Posterior vena cava (tissue), 2 donors: Measurements from ENCODE around the gene SGCD. TPM values are rescaled to one million over a fixed set of nuclear protein-coding genes. Genes with fewer than 3 reads are reported as not detected.
"Not testable (repeated sequence)": the region's sequence is repeated elsewhere in the genome, so short reads cannot be mapped to it uniquely, and the experiment has no call there.

Experiments
- DNase-seq: peaks from one replicate; pipeline ENCODE4 v3.0.0-alpha.2; 2020; ENCODE audit warnings: low spot score
- intact Hi-C, 2 donors: fragments of 100-400 bp; cut with DNase I; formaldehyde crosslinking; loops; one replicate each; pipeline versions ENCODE4 v1.14.1 to v1.14.2; 2022 to 2023
- total RNA-seq, 2 donors: library from RNA; stranded (reverse); fragmentation: NEBNext Ultra II Directional; extraction: Animal tissue kit (Norgen Biotek cat#: 25700); gene quantifications; one replicate each; pipeline ENCODE4 v1.2.1, GENCODE V29; 2021
- donor health status: DM: yes; HTN: yes; CAD: no.
- donor health status: DM: yes; HTN: yes; CAD: no.

SGCD gene
- total RNA-seq, 2 donors from 2014 or later, result 31.2 to 56.3 TPM

DNA sequence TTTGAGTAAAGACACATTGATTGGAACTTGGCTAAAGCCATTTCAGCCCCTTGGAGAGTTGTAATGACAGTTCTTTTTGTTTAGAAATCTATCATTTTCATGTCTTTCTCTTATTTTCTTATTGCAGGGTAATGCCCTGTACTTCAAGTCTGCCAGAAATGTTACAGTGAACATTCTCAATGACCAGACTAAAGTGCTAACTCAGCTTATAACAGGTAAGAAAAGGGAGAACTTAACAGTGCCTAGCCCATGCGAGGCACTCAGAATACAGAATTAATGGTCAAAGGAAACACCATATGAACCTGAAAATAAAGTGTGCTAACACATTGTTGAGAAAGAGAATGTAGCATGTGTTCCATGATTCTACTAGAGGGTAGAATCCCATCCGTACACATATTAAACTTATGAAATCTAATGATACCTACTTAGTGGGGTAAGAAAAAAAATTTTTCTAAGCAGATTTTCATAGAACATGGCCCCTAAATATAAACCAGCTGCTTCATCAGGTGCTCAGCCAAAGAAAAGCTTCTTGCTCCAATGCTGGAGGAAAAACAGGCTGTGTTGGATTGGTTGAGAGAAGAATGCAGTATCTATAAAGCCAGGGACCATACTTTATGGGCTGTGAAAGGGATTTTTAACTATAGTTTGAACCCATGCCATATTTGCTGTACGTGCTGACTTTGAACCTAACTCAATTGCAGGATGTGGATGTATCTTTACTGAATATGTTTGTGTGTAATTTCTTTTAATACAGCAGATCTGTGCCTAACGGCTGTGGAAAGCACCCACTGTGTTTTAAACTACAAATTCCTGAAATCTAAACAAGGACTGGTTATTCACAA lies 262.4 kb downstream of the SGCD start:
- DNase-seq, result no peak
- intact Hi-C loops, result loop anchor here in 1 of 2 donors (10.0 kb wide), 1 partner anchor 255 kb away; no protein-coding TSS in a partner anchor

- intact Hi-C loops, result loop anchor here in 1 of 2 donors (10.0 kb wide), 1 partner anchor 255 kb away; no protein-coding TSS in a partner anchor
- no peak for DNase-seq
Observed at GRCh38 chr5:156589946-156590216, 262.9 kb downstream of the SGCD start.

GRCh38 chr5:156590978-156591377 lies 264.0 kb downstream of the SGCD start:
- intact Hi-C loops, result no loop called here
- DNase-seq, result no peak

DNA sequence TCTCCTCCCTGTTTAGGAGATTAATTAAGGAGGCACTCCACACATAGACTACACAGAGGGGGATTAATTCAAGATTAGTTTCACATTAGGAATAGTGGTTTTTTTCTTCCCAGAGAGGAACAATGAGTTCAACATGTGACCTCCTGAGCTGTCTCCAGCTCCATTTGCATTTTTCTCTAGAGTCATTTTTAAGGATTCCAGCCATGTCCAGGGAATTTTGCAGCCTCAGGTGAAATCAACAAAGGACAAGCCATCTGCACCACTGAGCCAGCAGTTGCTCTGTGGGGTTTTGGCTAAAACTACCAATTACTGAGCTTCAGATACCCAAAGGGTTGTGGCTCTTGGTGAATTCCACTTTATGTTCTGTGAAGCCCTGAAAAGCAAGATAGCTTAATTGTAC lies 264.7 kb downstream of the SGCD start:
- DNase-seq, result no peak
- intact Hi-C loops, result no loop called here

- intact Hi-C loops, result no loop called here
- DNase-seq, result no peak
Observed at GRCh38 chr5:156593546-156593945, 266.6 kb downstream of the SGCD start.

GRCh38 chr5:156594406-156594805 lies 267.4 kb downstream of the SGCD start:
- intact Hi-C loops, result no loop called here
- DNase-seq, result no peak

GRCh38 chr5:156595132-156595787 lies 268.3 kb downstream of the SGCD start:
- intact Hi-C loops, result no loop called here
- DNase-seq, result no peak

- intact Hi-C loops, result no loop called here
- no peak for DNase-seq
Observed at GRCh38 chr5:156597276-156597675, 270.3 kb downstream of the SGCD start.

DNA sequence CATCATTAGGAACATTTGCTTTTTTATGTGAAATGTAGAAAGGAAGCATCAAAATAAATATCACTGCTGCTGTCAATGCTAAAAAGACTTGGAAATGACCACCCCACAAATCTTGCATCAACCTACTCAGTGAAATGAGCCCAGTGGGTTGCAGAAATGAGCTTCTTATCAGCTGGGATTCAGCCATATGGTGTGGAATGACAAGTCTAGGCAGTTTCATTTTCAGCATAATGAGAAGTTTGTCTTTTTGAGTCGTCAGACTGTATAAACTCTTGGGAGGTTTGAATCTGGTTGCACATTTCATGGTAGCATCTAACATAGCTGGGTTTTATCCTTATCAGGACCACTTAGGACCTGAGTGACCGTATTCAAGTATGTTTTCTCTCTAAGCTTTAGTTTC lies 272.0 kb downstream of the SGCD start:
- no peak for DNase-seq
- intact Hi-C loops, result no loop called here

- DNase-seq, result peak; percentile 78
- intact Hi-C loops, result not testable (repeated sequence)
Observed at GRCh38 chr5:156610582-156610981, 283.6 kb downstream of the SGCD start.

GRCh38 chr5:156615901-156616300 lies 288.9 kb downstream of the SGCD start:
- no peak for DNase-seq

GRCh38 chr5:156617426-156617825 lies 290.5 kb downstream of the SGCD start:
- intact Hi-C loops, result no loop called here
- no peak for DNase-seq

More at GRCh38 chr5:156615901-156616300, 288.9 kb downstream of the SGCD start:
- intact Hi-C loops, result no loop called here

DNA sequence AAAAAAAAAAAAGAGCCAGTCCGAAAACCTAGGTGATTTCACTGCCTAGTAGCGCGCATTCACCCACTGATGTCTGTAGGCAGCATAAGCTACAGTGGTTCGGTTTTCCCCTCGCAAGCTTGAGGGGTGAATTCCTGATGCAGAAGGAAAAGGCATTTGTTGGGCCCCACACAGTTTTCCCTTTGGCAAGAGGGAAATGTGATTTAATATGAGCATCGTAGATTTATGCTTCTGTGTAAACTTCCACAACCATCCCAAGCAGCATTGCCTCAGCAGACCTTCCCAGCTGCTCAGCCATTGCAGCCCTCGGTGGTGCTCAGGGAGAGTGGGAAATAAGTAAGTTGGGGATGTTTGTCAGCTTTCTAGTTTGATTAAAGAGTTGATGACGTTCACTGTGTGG lies 291.6 kb downstream of the SGCD start:
- intact Hi-C loops, result no loop called here
- no peak for DNase-seq

DNA sequence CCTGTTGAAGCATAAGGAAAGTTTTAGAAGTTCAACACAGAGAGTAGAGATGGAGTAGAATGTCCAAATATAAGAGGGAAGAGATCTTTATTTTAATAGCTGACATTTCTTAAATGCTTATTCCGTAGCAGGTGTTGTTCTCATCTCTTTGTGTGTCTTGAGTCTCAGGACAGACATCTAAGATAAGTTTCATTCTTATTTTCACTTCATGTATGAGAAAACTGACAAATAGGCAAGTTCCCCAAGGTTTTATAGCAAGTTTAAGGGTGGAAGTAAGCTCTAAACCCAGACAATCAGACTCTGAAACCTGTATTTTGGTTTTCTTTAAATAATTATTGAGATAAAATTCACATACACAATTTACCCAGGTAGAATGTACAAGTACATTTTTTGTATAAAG lies 294.8 kb downstream of the SGCD start:
- intact Hi-C loops, result no loop called here
- no peak for DNase-seq

GRCh38 chr5:156623381-156624040 lies 296.5 kb downstream of the SGCD start:
- no peak for DNase-seq
- intact Hi-C loops, result no loop called here

- intact Hi-C loops, result no loop called here
- DNase-seq, result no peak
Observed at GRCh38 chr5:156624686-156625085, 297.7 kb downstream of the SGCD start.

DNA sequence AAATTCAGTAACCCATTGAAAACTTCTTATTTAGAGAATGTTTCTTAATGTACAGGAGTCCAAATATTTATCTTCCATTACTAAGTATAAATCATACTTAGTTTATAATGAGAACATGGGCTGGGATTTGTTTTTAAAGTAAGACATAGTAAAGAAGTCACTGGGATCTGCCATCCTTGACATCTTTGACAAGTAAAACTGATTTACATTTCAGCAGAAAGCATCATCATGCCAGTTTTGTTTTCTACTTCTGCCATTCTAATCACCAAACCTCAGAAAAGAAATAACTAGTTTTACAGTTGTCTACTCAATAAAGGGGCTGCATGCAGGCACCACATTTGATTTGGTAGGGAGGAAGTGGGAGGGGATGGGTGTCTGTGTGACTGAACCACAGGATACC lies 301.5 kb downstream of the SGCD start:
- intact Hi-C loops, result no loop called here
- no peak for DNase-seq

- DNase-seq, result no peak
Observed at GRCh38 chr5:156631005-156631404, 304.0 kb downstream of the SGCD start.

DNA sequence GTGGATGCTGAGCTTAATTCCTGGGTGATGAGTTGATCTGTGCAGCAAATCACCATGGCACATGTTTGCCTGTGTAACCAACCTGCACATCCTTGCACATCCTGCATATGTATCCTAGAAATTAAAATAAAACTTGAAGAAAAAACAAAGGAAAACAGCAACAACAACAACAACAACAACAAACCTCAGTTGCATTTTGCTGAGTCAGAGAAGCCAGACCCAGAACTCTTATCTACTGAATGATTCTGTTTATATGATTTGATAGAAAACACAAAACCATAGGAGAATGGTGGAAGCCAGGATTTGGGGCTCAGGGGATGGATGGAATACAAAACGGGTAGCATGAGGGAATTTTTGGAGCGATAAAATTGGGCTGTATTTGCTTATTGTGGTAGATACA lies 307.3 kb downstream of the SGCD start:
- DNase-seq, result no peak
- intact Hi-C loops, result no loop called here

More at GRCh38 chr5:156631005-156631404, 304.0 kb downstream of the SGCD start:
- intact Hi-C loops, result no loop called here

DNA sequence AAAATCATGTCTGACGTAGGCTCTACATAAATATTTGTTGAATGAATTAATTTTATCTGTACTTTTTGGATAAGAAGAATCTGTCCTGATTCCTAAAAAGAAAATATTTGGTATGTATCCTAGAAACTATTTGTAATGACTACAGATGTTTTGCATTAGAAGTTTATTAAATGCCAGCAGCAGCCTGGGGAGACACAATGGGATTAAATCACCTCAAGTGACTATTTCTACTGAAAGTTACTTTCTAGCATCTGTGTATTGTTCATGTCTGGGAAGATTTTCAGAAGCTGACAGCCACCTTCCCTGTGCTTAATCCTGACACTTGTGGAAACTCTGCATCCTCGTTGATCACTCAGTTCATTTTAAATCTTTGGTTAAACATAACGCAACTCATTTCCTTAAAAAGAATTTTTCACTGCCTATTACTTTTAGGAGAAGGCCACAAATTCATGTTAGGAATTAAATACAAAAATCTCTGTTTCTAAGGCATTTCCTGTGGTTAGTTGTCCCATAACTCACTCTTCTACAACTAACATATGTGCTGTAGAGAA lies 313.8 kb downstream of the SGCD start:
- no peak for DNase-seq

More for the DNA sequence above, 313.8 kb downstream of the SGCD start:
- intact Hi-C loops, result no loop called here
